ENCODE measurements around the gene ARNT2.

The ARNT2 gene

GRCh38 chr15:80468796-80469195 lies 64.6 kb downstream of the ARNT2 start:
- no peak for DNase-seq

- no peak for DNase-seq
These were observed 67.7 kb downstream of the ARNT2 start for GRCh38 chr15:80471881-80472280.

DNA sequence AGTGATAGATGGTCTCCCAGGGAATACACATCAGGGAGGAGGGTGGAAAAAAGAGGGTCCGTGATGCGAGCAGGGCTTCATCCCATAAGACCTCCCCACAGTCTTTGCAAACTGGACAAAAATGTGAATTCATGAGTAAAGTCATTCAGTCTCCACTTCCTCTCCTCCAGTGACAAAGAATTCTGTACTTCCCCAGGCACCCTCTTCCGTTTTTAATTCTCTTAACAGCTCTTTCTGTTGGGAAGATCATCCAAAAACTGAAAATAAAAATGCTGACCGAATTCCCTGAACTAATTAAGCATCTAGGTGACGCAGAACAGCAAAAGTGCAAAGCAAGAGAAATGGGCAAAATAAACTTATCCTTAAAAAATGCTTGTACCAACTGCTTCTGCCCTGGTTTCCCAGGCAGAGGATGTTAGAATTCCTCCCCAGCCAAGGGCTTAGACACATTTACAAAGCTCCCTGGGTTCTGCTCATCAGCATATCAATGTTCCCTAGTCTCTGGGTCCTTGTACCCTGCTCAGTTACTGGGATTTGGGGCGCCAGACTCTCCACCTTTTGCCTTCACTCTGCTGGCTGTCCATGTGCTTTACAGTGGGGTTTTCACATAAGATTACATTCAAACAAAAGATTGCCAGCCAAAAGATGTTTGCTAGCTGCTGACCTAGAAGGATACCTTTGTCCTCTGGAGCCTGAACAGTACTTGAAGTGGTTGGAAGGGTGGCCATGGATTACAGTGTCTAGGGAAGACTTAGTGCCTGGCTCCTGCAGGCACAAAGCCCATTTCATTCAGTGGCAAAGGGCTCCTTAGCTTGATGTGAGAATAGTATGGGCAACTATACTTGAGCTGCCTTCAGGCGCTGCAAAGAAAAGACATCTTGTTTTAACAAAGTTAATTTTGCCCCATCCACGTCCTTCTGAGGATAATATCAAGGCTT lies 69.4 kb downstream of the ARNT2 start:
- no peak for DNase-seq

GRCh38 chr15:80474224-80475215 lies 70.3 kb downstream of the ARNT2 start:
- no peak for DNase-seq

GRCh38 chr15:80475572-80475971 lies 71.4 kb downstream of the ARNT2 start:
- no peak for DNase-seq

DNA sequence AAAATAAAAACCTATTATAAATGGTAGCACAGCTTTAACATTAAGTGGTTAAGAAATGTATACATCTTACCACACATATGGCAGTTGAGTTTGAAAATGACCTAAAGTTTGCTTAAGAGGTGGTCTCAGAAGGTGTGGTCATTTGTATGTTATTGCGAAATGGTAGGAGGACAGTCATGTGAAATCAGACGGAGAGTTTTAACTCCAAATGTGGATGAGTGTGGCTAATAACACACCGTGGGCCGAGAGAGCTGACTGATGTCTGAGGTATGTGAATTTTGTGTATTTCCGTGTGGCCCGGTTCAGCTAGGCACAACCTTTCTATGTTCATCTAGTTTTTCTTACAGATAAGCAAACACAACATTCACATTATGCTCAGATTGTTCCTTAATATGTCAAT lies 71.9 kb downstream of the ARNT2 start:
- no peak for DNase-seq

DNA sequence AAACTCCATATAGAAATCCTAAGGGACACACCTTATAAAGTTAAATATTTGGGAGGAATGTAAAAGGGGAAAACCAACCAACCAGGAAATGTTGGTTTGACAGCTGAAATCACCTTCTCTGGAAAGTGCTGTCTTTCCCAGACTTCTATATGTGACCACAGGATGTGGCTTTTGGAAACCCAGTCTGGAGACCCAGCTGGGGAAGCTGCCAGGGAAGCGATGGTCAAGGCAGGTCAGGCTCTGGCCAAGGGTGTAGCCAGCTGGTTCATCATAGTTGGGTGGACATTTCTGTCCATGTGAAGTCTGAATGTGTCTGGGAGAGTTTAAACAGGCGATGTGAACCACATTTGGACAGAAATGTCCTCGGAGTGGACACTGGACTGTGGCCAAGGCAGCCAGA lies 73.9 kb downstream of the ARNT2 start:
- no peak for DNase-seq

- no peak for DNase-seq
These were observed 75.0 kb downstream of the ARNT2 start for GRCh38 chr15:80479191-80479590.

- DNase-seq, result no peak
These were observed 76.1 kb downstream of the ARNT2 start for GRCh38 chr15:80480171-80480811.

DNA sequence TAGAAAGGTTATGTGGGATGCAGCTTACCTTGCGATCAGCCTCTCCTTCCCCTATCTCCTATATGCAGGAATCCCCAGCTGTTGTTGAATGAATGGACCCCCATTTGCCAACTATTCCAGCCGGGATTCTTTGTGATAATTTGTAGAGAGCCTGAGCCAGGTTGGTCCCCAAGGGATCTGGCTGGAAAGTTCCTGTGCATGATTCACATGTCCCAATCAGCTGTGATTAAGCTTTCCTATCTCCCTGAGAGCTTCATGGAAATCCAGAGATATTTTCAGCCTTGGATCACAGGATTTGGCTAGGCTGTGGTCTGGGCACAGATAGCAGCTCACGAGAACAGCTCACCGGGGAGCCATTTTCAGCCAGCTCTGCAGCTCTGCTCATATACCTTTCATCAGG lies 76.7 kb downstream of the ARNT2 start:
- DNase-seq, result no peak

DNA sequence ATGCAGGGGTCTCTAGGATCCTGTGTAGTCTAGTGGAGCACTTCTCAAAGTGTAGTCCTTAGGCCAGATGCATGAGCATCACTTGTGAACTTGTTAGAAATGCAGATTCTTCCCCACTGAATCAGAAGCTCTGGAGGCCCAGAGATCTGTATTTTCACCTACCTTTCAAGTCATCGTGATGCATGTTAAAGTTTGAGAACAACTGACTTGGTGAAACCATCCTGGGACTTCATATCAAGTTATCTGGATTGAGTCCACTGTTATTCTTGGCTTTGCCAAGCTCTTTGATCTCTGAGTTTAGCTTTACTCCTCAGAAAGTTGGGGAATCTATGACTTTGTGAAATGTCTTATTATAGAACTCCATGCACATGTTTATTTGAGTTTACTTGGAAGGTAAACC lies 78.5 kb downstream of the ARNT2 start:
- DNase-seq, result no peak

- DNase-seq, result no peak
These were observed 79.6 kb downstream of the ARNT2 start for GRCh38 chr15:80483725-80484161.

- DNase-seq, result no peak
These were observed 80.2 kb downstream of the ARNT2 start for GRCh38 chr15:80484333-80484864.

- no peak for DNase-seq
These were observed 81.4 kb downstream of the ARNT2 start for GRCh38 chr15:80485370-80486164.

DNA sequence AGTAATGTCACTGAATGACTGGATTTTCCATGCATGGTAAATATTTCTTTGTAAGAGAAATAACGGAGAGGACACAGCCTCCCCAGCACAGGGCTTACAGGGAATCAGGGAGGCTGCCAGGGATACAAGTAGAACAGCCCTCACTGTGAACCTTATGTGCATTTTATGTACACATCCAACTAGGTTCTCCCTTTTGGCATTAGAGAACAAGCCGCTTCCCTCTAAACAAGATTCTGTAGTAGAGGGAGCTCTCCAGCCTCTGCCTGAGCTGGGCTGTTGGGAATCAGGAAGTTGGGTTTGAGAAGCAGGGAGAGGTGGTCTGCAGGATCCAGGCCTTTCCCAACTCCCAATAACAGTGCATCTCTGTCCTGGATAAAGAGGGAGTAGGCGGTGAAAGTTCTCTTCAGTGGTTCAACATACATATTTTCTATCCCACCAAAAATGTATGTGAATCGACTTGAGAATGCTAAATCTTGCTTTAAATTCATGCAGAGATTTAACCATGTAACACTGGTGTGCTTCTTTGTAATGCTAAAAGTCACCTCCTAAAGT lies 83.7 kb downstream of the ARNT2 start:
- no peak for DNase-seq

DNA sequence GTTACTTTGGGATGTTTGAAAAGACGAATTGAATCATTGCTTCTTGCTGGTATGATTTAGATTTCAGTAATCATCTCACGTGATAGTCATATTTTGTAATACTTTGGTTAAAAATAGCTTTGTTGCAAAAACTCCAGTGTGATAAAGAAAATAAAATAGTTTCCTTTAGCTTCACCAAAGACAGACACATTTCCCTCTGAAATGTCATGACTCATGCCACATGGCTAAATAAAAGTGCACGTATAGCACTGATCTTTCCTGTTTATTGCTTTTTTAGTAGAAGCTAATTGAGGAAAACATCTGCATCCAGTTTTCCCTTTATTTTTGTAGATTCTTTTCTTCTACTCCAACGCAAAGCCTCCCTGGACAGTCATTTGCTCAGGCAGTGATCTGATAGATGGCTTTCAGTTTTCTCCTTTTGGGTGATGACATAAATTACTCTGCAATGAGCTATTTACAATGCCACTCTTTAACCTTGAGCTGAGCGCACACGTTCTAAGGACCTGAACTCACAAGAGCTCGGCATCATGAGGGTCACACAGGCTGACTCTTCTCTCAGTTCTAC lies 84.9 kb downstream of the ARNT2 start:
- DNase-seq, result no peak

DNA sequence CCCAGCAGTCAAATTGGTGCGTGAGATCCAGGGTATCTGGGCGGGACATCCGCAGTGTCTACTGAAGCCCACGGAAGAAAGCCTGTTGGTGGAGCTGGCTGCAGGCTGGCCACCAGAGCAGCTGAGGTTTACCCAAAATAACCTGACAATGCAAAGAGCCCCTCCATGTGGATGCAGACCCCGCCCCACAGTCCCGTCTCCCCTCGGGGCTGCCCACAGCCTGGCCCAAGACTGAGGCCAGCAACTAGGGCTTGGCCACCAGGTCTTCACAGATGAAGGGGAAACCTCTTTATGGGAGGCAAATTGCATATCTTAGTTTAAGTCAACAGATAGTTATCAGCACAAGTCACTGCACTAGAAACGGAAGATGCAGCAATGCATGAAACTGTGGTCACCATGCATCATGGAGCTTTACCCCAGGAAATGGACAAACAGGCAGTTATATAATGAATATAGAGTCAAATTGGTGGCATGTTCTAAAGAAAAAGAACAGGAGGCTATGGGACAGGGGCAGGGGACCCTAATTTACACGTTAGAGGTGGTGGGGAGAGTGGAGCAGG lies 86.3 kb downstream of the ARNT2 start:
- DNase-seq, result no peak

DNA sequence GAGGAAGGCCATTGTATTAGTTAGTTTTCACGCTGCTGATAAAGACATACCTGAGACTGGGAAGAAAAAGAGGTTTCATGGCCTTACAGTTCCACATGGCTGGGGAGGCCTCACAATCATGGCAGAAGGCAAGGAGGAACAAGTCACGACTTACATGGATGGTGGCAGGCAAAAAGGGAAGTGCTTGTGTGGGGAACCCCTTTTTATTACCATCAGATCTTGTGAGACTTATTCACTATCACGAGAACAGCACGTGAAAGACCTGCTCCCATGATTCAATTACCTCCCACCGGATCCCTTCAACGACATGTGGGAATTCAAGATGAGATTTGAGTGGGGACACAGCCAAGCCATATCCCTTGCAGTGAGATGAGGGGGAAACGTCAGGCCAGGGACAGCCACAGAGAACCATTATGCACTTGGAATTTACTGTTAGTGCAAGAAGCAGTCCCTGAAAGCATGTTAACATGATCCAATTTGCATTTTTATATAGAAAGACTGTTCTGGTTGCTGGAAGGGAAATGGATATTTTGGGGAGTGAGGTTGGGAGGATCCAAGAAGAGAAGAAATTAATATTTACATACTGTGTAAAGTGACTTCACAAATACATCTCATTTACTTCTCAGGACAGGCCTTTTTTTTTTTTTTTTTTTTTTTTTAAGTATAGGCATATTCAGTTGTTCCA lies 87.1 kb downstream of the ARNT2 start:
- no peak for DNase-seq

DNA sequence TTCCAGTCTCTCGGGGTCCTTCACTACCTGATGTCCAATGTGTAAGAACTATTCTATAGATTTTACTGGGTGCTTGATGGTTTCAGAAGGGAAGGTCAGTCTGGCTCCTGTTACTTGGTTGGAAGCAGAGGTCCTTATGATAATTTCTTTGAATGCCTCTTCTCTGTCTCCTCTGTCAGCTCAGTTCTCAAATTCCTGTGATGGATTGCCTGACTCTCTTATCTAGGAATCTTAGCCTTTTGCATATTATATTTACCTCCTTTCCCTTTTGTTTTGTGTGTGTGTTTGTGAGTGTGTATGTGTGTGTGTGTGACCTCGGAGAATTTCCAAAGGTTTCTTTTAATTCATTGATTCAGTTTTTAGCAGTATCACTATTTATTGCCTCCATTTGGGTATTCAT lies 88.2 kb downstream of the ARNT2 start:
- no peak for DNase-seq

- DNase-seq, result no peak
These were observed 88.7 kb downstream of the ARNT2 start for GRCh38 chr15:80492874-80493273.
